Heart left ventricle (tissue), 16 donors: ENCODE results near the gene TBCD. TPM values are rescaled to one million over a fixed set of nuclear protein-coding genes. Genes with fewer than 3 reads are reported as not detected.

Experiments used
- ATAC-seq, 4 donors: fragments of 200-7000 bp; cut with Tn5 transposase; one replicate each; pipeline ENCODE4 v1.9.1; 2020 to 2022; ENCODE audit warnings: moderate library complexity in 4 of 4, mild to moderate bottlenecking in 3 of 4, moderate number of reproducible peaks in 1 of 4
- DNase-seq, 5 donors: peaks; one replicate each; pipeline ENCODE4 v3.0.0-alpha.2; 2020
- H3K27ac ChIP-seq, 12 donors: fragments of 200-600 bp; sonication (generic) in 4 of 12; one replicate each; pipeline versions ENCODE4 v1.5.0 to v1.8.0; 2016 to 2022; ENCODE audit warnings: mild to moderate bottlenecking in 2 of 12
- H3K27me3 ChIP-seq, 9 donors: fragments of 200-600 bp; sonication (generic) in 2 of 9; one replicate each; pipeline versions ENCODE4 v1.5.1 to v1.8.0; 2016 to 2022; ENCODE audit warnings: mild to moderate bottlenecking in 3 of 9
- H3K36me3 ChIP-seq, 9 donors: fragments of 200-600 bp; sonication (generic) in 2 of 9; one replicate each; pipeline versions ENCODE4 v1.5.0 to v1.8.0; 2018 to 2022; ENCODE audit warnings: mild to moderate bottlenecking in 2 of 9
- H3K4me1 ChIP-seq, 12 donors: fragments of 200-600 bp; sonication (generic) in 4 of 12; one replicate each; pipeline versions ENCODE4 v1.5.0 to v1.8.0; 2016 to 2022; ENCODE audit warnings: mild to moderate bottlenecking in 3 of 12
- H3K4me3 ChIP-seq, 12 donors: fragments of 200-600 bp; sonication (generic) in 4 of 12; one replicate each; pipeline versions ENCODE4 v1.5.0 to v1.8.0; 2017 to 2022; ENCODE audit warnings: mild to moderate bottlenecking in 9 of 12, moderate library complexity in 4 of 12
- H3K9me3 ChIP-seq, 12 donors: fragments of 200-600 bp; sonication (generic) in 4 of 12; one replicate each; pipeline versions ENCODE4 v1.5.0 to v1.8.0; 2016 to 2022; ENCODE audit warnings: mild to moderate bottlenecking in 1 of 12
- CTCF ChIP-seq, 12 donors: fragments of 200-600 bp; sonication (generic) in 4 of 12; IDR thresholded peaks; one replicate each; pipeline versions ENCODE4 v1.5.0 to v1.8.0; 2018 to 2022; ENCODE audit warnings: antibody characterized with exemption in 12 of 12, mild to moderate bottlenecking in 5 of 12
- POLR2A ChIP-seq, 2 donors: fragments of 450-650 bp; IDR thresholded peaks; one replicate each; pipeline ENCODE4 v1.6.1; 2017; ENCODE audit warnings: antibody characterized with exemption in 2 of 2, mild to moderate bottlenecking in 2 of 2, moderate library complexity in 2 of 2
- WGBS, 4 donors: extraction: QIAGEN DNeasy Blood & Tissue Kit in 2 of 4; methylation state at CpG; one replicate each; pipeline versions ENCODE4 v1.1.5 to v1.1.7; 2013 to 2018; 5-methylcytosine and 5-hydroxymethylcytosine counted together
- intact Hi-C, 10 donors: fragments of 100-400 bp; cut with DNase I; formaldehyde crosslinking; loops; one replicate each; pipeline versions ENCODE4 v1.11.1 to v1.14.2; 2022
- polyA plus RNA-seq, 2 donors: library from polyadenylated mRNA; stranded (reverse); fragments of 200-250 nt; gene quantifications; one replicate each; pipeline ENCODE4 v1.2.3, GENCODE V29; 2013
- total RNA-seq, 9 donors: library from RNA; depleted of rRNA in 2 of 9; stranded (reverse); fragments of >200 nt in 2 of 9; fragmentation: NEBNext Ultra II Directional in 3 of 9; extraction: Animal tissue kit (Norgen Biotek cat#: 25700) in 3 of 9; gene quantifications; one replicate each; pipeline versions ENCODE4 v1.1.0 to v1.2.4, GENCODE V29; 2016 to 2023
- donor health status: ischemic (EF 13 %, LVEDD 7.1; RV severe dilation, severe dysfunction).
- donor health status: healthy with polysubstance abuse.
- donor health status: DM: no; HTN: yes; CAD: no.
- donor health status: DM: no; HTN: no; CAD: no.
- donor health status: ischemic (EF 25% LVEDD 6.9; RV normal size, moderate dysfunction).
- donor health status: ischemic (EF 25% LVEDD 5.7; RV mildly dilated, moderate dysfunction).
- donor health status: healthy.
- donor health status: DM: yes; HTN: yes; CAD: no.
- donor health status: ischemic (EF 35%, LVEDD 5.7; RV mildly dilated, moderate dysfunction).
- donor health status: nonischemic (EF 11% LVEDD 7.7; RV severe dilation, severe dysfunction).
- donor health status: DM: yes; HTN: yes; CAD: no.
- donor health status: PGD.
- donor health status: ischemic (EF 29% LVEDD 5.4; RV normal size, mild dysfunction).
- donor health status: nonischemic (EF 23%, LVEDD 6.1; RV moderate dilation, normal function).

Gene TBCD
- total and polyA plus RNA-seq, 11 donors: 36.9 to 98.4 (median 58.5) TPM

GRCh38 chr17:82959242-82959930 lies 207.5 kb downstream of the TBCD start:
- H3K27ac ChIP-seq: no peak overlapping the region
- peaks cover 0 to 16% (median 0%) of the 10 kb centered on the region in 12 donors for H3K9me3 ChIP-seq
- DNase-seq (no peak), ATAC-seq (no peak)
- TF ChIP-seq CTCF (IDR thresholded peaks at IDR 0.05) (no peak), POLR2A (IDR thresholded peaks at IDR 0.05) (no peak)
- H3K4me1 ChIP-seq: peaks cover 2 to 13% (median 9%) of the 10 kb centered on the region in 12 donors
- 90 to 95% (median 93%) methylated on average over 22 to 28 of the region's 28 CpGs for WGBS, 4 donors
- intact Hi-C loops: no loop called here
- peaks cover 0 to 3% (median 0%) of the 10 kb centered on the region in 9 donors for H3K36me3 ChIP-seq
- H3K4me3 ChIP-seq: no peak overlapping the region
- H3K27me3 ChIP-seq: no peaks in the 10 kb centered on the region

- peaks cover 0 to 9% (median 0%) of the 10 kb centered on the region in 12 donors for H3K9me3 ChIP-seq
- peaks cover 0 to 3% (median 0%) of the 10 kb centered on the region in 9 donors for H3K36me3 ChIP-seq
- no peak overlapping the region for H3K4me3 ChIP-seq
- H3K27ac ChIP-seq: no peak overlapping the region
- no peaks in the 10 kb centered on the region for H3K27me3 ChIP-seq
- ATAC-seq: no peak
- 93 to 97% (median 96%) methylated on average over 20 to 23 of the region's 23 CpGs for WGBS, 4 donors
- TF ChIP-seq CTCF (IDR thresholded peaks at IDR 0.05): no peak
- no peak for TF ChIP-seq POLR2A (IDR thresholded peaks at IDR 0.05)
- H3K4me1 ChIP-seq: peaks cover 2 to 13% (median 9%) of the 10 kb centered on the region in 12 donors
- peak in 1 of 5 donors; percentile 15 for DNase-seq
- intact Hi-C loops: loop anchor here in 2 of 10 donors (5.0 kb wide), 1 partner anchor 178 kb away; no protein-coding TSS in a partner anchor
These were observed 208.1 kb downstream of the TBCD start for GRCh38 chr17:82959990-82960418.

- no peak for TF ChIP-seq POLR2A (IDR thresholded peaks at IDR 0.05)
- TF ChIP-seq CTCF (IDR thresholded peaks at IDR 0.05): no peak
- Histone ChIP-seq H3K36me3 (peaks cover 0 to 3% (median 0%) of the 10 kb centered on the region in 9 donors), H3K27ac (no peak overlapping the region), H3K4me3 (no peak overlapping the region), H3K4me1 (peaks cover 2 to 13% (median 9%) of the 10 kb centered on the region in 12 donors), H3K9me3 (peaks cover 0 to 3% (median 0%) of the 10 kb centered on the region in 12 donors), H3K27me3 (no peaks in the 10 kb centered on the region)
- DNase-seq (peak in 1 of 5 donors; percentile 22), ATAC-seq (no peak)
- intact Hi-C loops: loop anchor here in 2 of 10 donors (5.0 kb wide), 1 partner anchor 178 kb away; no protein-coding TSS in a partner anchor
- 93 to 96% (median 94%) methylated on average over 53 to 67 of the region's 67 CpGs for WGBS, 4 donors
These were observed 208.8 kb downstream of the TBCD start for GRCh38 chr17:82960419-82961271.
